Upper lobe of right lung (tissue), 1 donor: Measurements from ENCODE around the gene IFNA8. TPM values are rescaled to one million over a fixed set of nuclear protein-coding genes. Genes with fewer than 3 reads are reported as not detected.
"Not testable (repeated sequence)": the region's sequence is repeated elsewhere in the genome, so short reads cannot be mapped to it uniquely, and the experiment has no call there.

Experiments used
- ATAC-seq: fragments of 200-7000 bp; cut with Tn5 transposase; one replicate; pipeline ENCODE4 v1.9.1; 2020; ENCODE audit warnings: mild to moderate bottlenecking, moderate library complexity
- DNase-seq: peaks from one replicate; pipeline ENCODE4 v3.0.0-alpha.2; 2020
- H3K27ac ChIP-seq: fragments of 200-600 bp; one replicate; pipeline ENCODE4 v1.8.0; 2022
- H3K27me3 ChIP-seq: fragments of 200-600 bp; one replicate; pipeline ENCODE4 v1.8.0; 2022; ENCODE audit warnings: mild to moderate bottlenecking
- H3K36me3 ChIP-seq: fragments of 200-600 bp; one replicate; pipeline ENCODE4 v1.8.0; 2022
- H3K4me1 ChIP-seq: fragments of 200-600 bp; one replicate; pipeline ENCODE4 v1.8.0; 2022
- H3K4me3 ChIP-seq: fragments of 200-600 bp; one replicate; pipeline ENCODE4 v1.8.0; 2022; ENCODE audit warnings: mild to moderate bottlenecking
- H3K9me3 ChIP-seq: fragments of 200-600 bp; one replicate; pipeline ENCODE4 v1.8.0; 2022
- intact Hi-C: fragments of 100-400 bp; cut with DNase I; formaldehyde crosslinking; loops from one replicate; pipeline ENCODE4 v1.11.0; 2022
- total RNA-seq: library from RNA; stranded (reverse); fragmentation: NEBNext Ultra II Directional; extraction: Animal tissue kit (Norgen Biotek cat#: 25700); gene quantifications from one replicate; pipeline ENCODE4 v1.2.1, GENCODE V29; 2021
- TF ChIP-seq, protein P1 (sequence below): fragments of 200-600 bp; IDR thresholded peaks from one replicate; pipeline ENCODE4 v1.8.0; 2022; ENCODE audit warnings: antibody characterized with exemption
- donor health status: DM: no; HTN: yes; CAD: no; lungs with severe emphysema.

IFNA8 gene
- total RNA-seq, 1 donor from 2014 or later: not detected

DNA sequence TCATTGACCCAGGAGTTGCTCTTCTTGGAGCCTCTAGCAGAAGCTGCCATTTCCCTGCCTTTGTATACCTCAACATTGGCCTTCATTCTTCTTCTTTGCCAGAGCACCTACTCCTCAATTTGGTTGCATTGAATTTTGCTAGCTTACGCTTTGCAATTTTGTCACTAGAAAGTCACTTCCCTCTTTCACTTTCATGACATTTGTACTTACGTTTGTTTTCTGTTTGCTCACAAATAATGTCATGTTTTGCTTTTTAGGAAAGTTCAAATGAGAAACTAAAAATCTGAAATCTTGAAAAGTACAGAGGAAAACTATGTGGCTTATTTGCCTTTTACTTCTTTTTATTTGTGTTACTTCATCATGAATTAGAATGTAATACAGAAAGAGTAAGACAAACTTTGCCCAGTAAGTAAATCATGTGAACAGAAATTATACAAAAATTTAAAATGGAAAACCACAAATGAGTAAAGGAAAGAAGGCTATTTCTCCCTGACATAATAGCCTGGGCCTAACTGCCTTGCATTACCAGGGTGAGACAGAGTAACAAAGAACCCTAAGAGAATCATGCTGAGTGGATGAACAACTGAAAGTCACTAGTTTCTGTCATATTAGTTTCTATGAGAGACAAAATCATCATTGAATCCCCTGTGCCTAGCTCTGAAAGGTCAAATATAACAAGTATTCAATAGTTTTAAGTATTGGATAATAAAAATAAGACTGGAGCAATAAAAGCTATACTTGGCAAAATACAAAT lies 23.9 kb downstream of the IFNA8 start:
- Histone ChIP-seq H3K9me3 (no peaks in the 10 kb centered on the region), H3K36me3 (no peaks in the 10 kb centered on the region), H3K27ac (no peak overlapping the region), H3K4me3 (no peak overlapping the region), H3K27me3 (peaks cover 2% of the 10 kb centered on the region), H3K4me1 (no peaks in the 10 kb centered on the region)
- TF ChIP-seq, protein P1, sequence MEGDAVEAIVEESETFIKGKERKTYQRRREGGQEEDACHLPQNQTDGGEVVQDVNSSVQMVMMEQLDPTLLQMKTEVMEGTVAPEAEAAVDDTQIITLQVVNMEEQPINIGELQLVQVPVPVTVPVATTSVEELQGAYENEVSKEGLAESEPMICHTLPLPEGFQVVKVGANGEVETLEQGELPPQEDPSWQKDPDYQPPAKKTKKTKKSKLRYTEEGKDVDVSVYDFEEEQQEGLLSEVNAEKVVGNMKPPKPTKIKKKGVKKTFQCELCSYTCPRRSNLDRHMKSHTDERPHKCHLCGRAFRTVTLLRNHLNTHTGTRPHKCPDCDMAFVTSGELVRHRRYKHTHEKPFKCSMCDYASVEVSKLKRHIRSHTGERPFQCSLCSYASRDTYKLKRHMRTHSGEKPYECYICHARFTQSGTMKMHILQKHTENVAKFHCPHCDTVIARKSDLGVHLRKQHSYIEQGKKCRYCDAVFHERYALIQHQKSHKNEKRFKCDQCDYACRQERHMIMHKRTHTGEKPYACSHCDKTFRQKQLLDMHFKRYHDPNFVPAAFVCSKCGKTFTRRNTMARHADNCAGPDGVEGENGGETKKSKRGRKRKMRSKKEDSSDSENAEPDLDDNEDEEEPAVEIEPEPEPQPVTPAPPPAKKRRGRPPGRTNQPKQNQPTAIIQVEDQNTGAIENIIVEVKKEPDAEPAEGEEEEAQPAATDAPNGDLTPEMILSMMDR: no peak
- intact Hi-C loops: no loop called here
- DNase-seq (no peak), ATAC-seq (no peak)

DNA sequence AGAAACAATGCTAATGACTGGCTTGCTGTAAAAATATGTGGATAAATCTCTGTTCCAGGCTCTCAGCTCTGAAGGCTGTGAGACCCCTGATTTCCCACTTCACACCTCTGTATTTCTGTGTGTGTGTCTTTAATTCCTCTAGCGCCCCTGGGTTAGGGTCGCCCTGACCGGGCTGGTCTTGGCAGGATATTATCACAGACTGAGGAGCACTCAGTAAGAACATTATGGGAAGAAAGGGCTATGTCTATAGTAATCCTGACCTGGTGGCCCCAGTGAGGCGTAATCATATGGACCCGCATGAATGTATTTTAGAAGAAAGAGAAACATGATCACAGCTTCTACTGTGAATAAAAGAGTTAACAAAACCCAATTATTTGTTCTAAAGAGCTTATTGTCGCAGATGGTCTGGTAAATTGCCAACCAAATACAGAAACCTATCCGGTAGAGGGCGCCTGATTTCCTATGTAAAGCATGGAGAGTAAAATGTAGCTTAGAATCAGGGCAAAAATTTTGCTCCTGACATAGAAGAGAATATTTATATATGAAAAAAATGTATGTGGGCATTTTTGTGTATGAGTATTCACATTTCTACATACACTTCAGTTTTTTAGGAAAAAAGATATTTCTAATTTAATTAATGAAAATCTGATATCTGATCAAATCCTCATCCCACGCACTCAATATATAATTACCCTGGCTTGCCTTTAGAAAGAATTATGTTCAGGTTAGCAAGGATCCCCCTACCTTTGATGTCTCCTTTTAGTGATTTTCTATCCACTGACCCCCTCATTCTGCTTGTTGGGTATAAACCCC lies 25.5 kb downstream of the IFNA8 start:
- no peak overlapping the region for H3K4me3 ChIP-seq
- intact Hi-C loops: no loop called here
- no peaks in the 10 kb centered on the region for H3K36me3 ChIP-seq
- ATAC-seq (no peak), DNase-seq (no peak)
- TF ChIP-seq, protein P1: peak; percentile 48
- H3K27me3 ChIP-seq: peaks cover 4% of the 10 kb centered on the region
- H3K4me1 ChIP-seq: no peaks in the 10 kb centered on the region
- no peak overlapping the region for H3K27ac ChIP-seq
- H3K9me3 ChIP-seq: no peaks in the 10 kb centered on the region

DNA sequence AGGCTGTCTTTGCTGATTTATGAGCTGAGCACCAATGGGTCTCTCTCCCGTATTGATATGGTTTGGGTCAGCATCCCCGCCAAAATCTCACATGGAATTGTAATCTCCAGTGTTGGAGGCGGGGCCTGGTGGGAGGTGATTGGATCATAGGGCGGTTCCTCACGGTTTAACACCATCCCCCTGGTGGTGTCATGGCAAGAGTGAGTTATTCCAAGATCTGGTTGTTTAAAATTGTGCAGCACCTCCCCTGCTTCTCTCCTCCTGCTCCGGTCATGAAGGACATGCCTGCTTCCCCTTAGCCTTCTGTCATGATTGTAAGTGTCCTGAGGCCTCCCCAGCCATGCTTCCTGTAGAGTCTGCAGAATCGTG lies 26.1 kb downstream of the IFNA8 start:
- H3K9me3 ChIP-seq, H3K27me3 ChIP-seq, H3K4me3 ChIP-seq, intact Hi-C loops, H3K4me1 ChIP-seq, H3K27ac ChIP-seq, ATAC-seq, DNase-seq, H3K36me3 ChIP-seq: not testable (repeated sequence)

DNA sequence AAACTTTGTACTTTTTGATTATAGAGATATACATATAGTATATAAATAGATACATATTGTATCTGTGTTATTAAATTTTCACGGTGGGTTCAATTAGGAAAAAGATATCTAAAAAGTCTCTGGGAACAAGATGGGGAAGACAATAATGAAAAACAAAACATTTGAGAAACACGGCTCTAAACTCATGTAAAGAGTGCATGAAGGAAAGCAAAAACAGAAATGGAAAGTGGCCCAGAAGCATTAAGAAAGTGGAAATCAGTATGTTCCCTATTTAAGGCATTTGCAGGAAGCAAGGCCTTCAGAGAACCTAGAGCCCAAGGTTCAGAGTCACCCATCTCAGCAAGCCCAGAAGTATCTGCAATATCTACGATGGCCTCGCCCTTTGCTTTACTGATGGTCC lies 31.2 kb downstream of the IFNA8 start, which contains the start of gene IFNA1:
IFNA1 (plus strand) TSS at position 301 of the 400 bp plus-strand sequence; CDS start at position 370, 69 bp downstream.
- H3K36me3 ChIP-seq: no peaks in the 10 kb centered on the region
- no peak within 1 kb of the TSS for H3K4me3 ChIP-seq
- no peaks in the 10 kb centered on the region for H3K9me3 ChIP-seq
- no peaks in the 10 kb centered on the region for H3K4me1 ChIP-seq
- H3K27ac ChIP-seq: no peak within 1 kb of the TSS
- intact Hi-C loops: no loop called here
- peaks cover 4% of the 10 kb centered on the region for H3K27me3 ChIP-seq
- TF ChIP-seq, protein P1: no peak
- ATAC-seq (no peak), DNase-seq (no peak)

DNA sequence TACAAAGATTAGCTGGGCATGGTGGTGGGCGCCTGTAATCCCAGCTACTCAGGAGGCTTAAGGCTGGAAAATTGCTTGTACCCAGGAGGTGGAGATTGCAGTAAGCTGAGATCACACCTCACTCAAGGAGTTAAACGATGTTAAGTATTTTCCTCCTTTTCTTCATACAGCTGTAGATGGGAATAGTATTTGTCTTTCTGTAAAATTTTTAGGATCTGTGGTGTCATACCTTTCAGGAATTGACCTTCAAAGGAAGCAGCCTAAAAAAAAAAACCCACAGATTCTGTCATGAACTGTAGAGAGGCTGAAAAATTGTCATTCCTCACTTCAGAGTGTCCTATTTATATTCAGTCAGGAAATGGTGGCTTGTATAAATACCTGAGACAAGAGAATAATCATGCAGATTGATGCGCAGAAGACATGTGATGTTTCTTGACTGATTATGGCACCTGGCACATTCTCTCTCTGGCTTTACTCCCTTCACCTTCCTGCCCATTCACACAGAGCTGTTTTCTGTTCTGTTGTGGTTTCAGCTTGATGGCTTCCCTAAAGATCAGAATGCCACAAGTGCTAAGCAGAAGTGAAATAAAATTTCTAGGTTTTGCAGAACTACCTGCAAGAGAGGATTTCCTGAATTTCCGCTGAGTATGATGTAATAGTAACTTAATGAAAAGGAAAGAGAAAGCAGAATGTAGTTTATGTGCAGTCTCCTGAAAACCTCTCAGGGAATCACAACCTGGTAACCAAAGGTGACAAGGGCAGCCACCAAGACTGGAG lies 35.1 kb downstream of the IFNA8 start:
- no peaks in the 10 kb centered on the region for H3K27me3 ChIP-seq
- no peak overlapping the region for H3K4me3 ChIP-seq
- intact Hi-C loops: no loop called here
- H3K27ac ChIP-seq: no peak overlapping the region
- H3K4me1 ChIP-seq: no peaks in the 10 kb centered on the region
- TF ChIP-seq, protein P1: no peak
- no peaks in the 10 kb centered on the region for H3K36me3 ChIP-seq
- DNase-seq (no peak), ATAC-seq (peak; percentile 67)
- H3K9me3 ChIP-seq: no peaks in the 10 kb centered on the region

DNA sequence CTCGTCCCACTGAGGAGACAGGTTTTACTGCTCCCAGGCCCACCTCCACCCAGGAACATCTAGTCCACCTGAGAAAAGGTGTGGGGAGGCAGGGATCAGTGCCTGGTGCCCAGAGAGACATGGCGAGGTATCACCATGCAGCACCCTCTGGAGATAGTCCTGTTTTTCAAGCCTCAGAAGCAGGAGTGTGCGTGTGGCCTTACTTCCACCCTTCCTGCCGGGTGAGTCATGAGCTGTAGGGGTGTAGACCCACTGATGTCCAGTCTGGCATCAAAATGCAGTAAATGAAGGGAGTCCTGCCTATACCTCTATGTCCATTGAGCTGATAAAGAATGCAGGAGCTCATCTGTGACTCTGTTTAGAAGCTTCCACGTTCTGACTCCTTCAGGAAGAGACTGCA lies 40.4 kb downstream of the IFNA8 start:
- H3K9me3 ChIP-seq, DNase-seq, H3K27me3 ChIP-seq, ATAC-seq, H3K4me3 ChIP-seq, H3K27ac ChIP-seq, H3K4me1 ChIP-seq, intact Hi-C loops, H3K36me3 ChIP-seq: not testable (repeated sequence)
